ENCODE data around the gene RAVER2. TPM values are rescaled to one million over a fixed set of nuclear protein-coding genes. Genes with fewer than 3 reads are reported as not detected.

RAVER2 gene
- total and polyA plus RNA-seq, 2 donors (not counting 1 experiment from before 2014, with no cell fraction given) = 0.82 to 1.4 TPM

DNA sequence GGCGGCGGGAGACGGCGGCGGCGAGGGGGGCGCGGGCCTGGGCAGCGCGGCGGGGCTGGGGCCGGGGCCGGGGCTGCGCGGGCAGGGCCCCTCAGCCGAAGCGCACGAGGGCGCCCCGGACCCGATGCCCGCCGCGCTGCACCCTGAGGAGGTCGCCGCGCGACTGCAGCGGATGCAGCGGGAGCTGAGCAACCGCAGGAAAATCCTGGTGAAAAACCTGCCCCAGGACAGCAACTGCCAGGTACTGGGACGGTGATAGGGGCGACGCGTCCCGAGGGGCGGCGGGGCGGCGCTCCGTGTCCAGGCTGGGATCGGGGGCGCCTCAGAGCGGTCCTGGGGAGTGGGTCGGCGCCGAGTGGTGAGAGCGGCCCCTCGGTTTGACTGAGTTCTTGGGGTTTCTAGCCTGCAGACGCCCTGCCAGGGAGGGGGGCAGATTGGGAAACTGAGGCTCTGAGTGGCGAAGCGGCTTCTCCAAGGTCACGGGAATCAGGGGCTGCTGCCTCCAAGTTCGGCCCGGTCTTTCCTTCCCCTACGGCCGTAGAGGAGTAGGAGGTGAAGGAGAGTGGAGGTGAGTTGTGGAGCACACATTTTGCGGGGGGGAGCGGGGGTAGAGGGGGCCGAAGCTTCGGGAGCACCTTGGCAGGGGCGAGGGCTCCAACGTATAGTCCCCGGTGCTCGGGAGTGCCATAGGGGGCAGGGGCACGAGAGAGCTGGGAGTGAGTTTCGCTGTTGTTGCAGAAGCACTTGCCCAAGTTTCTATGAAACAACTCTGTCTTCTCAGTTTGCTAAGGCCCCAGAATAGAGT is 508 bp downstream of the RAVER2 start:
- Histone ChIP-seq H4K20me1 (ENCODE audit: control insufficient read depth, insufficient read depth, low read length, poor library complexity, severe bottlenecking) (no peaks in the 10 kb centered on the region), H3K9me3 (ENCODE audit: control extremely low read depth in 1 of 3, control insufficient read depth in 2 of 3, insufficient read depth in 1 of 3, low read length in 2 of 3) (no peaks in the 10 kb centered on the region), H3K27me3 (replicated peaks in 1 of 4; ENCODE audit: control extremely low read depth in 1 of 4, control insufficient read depth in 3 of 4, insufficient read depth in 4 of 4, low read length in 3 of 4) (no peaks in the 10 kb centered on the region), H3K4me3 (ENCODE audit: control extremely low read depth in 1 of 5, extremely low read depth in 1 of 5, insufficient read depth in 1 of 5, low read depth in 2 of 5, low read length in 4 of 5) (peak overlapping the region in 4 of 5 experiments; percentile 48 to 74 (median 60)), H3K36me3 (replicated peaks in 1 of 2; ENCODE audit: control extremely low read depth in 1 of 2, control insufficient read depth in 1 of 2, extremely low read depth in 1 of 2, insufficient read depth in 2 of 2, low read length in 1 of 2) (no peaks in the 10 kb centered on the region), H3K4me2 (replicated peaks; ENCODE audit: low read depth, low read length, poor library complexity, severe bottlenecking) (peak overlapping the region; percentile 94), H3K9ac (ENCODE audit: low read length) (peak overlapping the region; percentile 71), H3K27ac (ENCODE audit: low read length in 2 of 2) (peak overlapping the region in 1 of 2 donors; percentile 36), H2AFZ (ENCODE audit: insufficient read depth, low read depth, low read length, poor library complexity, severe bottlenecking) (peak overlapping the region; percentile 85), H3K79me2 (ENCODE audit: control insufficient read depth, insufficient read depth, low read length) (no peaks in the 10 kb centered on the region), H3K4me1 (ENCODE audit: control insufficient read depth in 2 of 2, insufficient read depth in 2 of 2, low read length in 2 of 2) (peaks cover 14 to 16% of the 10 kb centered on the region in 2 donors)
- Mint-ChIP-seq H3K4me3 (peak overlapping the region; percentile 91), H3K4me1 (peaks cover 18% of the 10 kb centered on the region), H3K27me3 (peaks cover 9% of the 10 kb centered on the region), H3K9me3 (ENCODE audit: insufficient read depth) (no peaks in the 10 kb centered on the region), H3K27ac (peak overlapping the region; percentile 76)
- TF ChIP-seq, protein P1, sequence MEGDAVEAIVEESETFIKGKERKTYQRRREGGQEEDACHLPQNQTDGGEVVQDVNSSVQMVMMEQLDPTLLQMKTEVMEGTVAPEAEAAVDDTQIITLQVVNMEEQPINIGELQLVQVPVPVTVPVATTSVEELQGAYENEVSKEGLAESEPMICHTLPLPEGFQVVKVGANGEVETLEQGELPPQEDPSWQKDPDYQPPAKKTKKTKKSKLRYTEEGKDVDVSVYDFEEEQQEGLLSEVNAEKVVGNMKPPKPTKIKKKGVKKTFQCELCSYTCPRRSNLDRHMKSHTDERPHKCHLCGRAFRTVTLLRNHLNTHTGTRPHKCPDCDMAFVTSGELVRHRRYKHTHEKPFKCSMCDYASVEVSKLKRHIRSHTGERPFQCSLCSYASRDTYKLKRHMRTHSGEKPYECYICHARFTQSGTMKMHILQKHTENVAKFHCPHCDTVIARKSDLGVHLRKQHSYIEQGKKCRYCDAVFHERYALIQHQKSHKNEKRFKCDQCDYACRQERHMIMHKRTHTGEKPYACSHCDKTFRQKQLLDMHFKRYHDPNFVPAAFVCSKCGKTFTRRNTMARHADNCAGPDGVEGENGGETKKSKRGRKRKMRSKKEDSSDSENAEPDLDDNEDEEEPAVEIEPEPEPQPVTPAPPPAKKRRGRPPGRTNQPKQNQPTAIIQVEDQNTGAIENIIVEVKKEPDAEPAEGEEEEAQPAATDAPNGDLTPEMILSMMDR (IDR thresholded peaks at IDR 0.05) = no peak
- intact Hi-C loops (cut with micrococcal nuclease) = loop anchor here (10.0 kb wide), 1 partner anchor 319 kb away; no protein-coding TSS in a partner anchor
- under 1% methylated on average over 67 of the region's 67 CpGs for WGBS (ENCODE audit: insufficient coverage)
- ChIA-PET POLR2A (no interaction called here), CTCF (interaction anchor here (2.5 kb wide), 1 partner anchor 79 kb away, joined by 11 read pairs; no protein-coding TSS in a partner anchor)
- ATAC-seq (ENCODE audit: low read depth) (peak; percentile 34), DNase-seq (peak; percentile 41)
